HG03280 (cell line): Measurements from ENCODE around the gene MAN2B2.

Experiments used
- ATAC-seq: cut with Tn5 transposase; IDR thresholded peaks from one replicate; pipeline ENCODE4 v1.9.1; 2021; ENCODE audit warnings: mild to moderate bottlenecking, moderate library complexity; ENCODE audit not compliant: unreplicated experiment

MAN2B2 gene

DNA sequence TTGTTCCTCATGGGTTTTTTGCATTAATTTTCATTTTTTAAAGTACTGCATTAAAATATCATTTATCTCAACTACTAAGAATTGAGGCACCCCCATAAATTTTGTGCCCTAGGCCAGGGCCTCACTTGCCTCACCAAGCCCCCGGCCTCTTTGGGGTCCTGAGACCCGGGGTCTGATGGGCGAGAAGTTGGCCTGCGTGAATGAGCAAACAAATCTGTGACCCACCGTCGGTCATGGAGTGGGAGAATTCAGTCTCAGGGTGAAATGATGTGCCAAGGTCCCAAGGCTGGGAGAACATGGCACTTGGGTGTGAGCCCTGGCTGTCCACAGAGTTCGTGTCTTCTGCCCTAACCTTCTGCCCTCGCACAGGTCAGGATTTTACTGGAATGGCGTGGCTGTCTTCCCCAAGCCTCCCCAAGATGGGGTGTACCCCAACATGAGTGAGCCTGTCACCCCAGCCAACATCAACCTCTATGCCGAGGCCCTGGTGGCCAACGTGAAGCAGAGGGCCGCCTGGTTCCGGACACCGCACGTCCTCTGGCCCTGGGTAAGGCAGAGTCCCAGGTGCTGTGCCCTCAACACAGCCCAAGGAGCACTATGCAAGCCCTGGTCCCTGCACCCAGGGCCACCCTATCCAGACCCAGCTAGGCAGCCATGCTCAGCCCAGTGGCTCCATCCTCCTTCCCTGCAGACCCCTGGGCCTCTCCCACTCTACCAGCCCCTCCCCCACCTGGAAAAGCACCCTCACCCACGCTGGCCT is 18.0 kb downstream of the MAN2B2 start:
- ATAC-seq, result no peak

DNA sequence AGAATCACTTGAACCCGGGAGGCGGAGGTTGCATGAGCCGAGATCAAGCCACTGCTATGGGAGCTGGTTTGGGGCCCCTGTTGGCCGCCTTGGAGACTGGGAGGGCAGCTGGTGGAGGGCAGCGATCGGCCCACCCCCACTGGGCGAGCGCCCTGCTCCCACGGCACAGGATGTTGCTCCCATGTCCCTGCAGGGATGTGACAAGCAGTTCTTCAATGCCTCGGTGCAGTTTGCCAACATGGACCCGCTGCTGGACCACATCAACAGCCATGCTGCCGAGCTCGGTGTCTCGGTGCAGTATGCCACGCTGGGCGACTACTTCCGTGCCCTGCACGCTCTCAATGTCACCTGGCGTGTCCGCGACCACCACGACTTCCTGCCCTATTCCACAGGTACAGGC is 19.4 kb downstream of the MAN2B2 start:
- ATAC-seq, result no peak

DNA sequence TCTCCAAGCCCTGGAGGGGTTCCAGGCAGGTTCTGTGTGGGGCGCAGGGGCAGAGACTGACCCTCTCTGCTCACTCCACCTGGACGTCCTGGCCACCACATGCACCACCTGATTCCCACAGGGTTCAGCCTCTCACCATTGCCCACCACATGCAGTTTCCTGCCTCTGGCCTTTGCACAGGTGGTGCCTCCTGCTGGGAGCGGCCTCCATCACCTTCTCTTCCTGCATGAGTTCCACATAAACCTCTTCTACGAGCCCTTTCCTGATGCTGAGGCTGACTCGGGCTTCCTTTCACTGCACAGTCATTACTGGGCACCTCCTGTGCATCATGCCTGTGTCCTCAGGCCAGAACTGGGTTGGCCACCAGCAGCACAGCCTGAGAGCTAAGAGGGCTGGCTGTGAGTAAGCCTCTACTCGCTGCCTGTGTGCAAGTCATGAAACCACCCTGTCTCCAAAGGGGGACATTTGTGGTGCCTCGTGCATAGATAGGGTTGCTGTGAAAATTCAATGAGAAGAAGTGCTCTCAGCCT is 19.9 kb downstream of the MAN2B2 start:
- ATAC-seq, result no peak

DNA sequence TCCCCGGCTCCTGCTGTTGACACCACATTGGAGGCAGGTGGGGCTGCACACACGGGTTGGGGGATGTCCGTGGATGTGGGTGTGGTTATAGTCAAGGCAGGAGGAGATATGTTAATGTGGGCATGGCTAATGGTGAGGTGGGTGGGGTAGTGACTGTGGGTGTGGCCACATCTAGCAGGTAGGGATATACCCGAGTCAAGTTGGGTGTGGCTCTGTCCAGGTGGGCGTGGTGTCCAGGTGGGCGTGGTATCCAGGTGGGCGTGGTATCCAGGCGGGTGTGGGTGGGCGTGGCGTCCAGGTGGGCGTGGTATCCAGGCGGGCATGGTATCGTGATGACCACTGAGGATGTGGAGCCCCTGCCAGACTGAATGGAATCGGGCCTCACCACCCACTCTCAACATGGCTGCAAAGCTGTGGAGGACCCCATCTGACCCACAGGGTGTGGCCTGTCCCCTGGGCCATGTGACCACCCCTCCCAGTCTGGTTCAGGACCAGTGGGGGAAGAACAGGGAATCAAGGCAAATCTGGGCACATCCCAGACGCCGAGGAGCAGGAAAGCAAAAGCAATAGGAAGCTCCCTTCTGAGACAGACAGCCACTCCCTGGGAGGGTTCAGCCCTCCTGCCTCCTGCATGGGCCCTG is 21.0 kb downstream of the MAN2B2 start:
- ATAC-seq, result no peak

DNA sequence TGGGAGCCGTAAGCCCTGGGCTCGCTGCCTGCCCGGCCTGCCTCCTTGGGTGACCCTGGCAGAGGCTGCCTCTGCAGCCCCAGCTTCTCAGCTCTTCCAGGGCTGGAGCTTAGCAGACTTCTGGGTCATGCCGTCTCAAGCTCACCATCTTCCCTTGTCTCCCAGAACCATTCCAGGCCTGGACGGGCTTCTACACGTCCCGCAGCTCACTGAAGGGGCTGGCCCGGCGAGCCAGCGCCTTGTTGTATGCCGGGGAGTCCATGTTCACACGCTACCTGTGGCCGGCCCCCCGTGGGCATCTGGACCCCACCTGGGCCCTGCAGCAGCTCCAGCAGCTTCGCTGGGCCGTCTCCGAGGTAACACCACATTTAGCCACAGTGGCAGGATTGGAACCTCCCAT is 22.0 kb downstream of the MAN2B2 start:
- no peak for ATAC-seq

DNA sequence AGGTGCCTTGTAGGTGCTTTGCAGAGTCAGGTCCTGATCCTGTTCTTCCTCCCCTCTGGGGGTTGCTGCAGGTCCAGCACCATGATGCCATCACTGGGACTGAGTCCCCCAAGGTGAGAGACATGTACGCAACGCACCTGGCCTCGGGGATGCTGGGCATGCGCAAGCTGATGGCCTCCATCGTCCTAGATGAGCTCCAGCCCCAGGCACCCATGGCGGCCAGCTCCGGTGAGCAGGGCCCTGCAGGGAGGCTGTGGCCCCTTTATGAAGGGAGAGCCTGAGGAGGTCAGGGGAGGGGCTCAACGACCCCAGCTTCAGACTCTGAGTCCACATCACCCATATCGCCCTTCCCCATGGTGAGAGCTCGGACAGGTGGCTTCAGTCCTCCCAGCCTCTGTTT is 23.1 kb downstream of the MAN2B2 start:
- ATAC-seq, result no peak

DNA sequence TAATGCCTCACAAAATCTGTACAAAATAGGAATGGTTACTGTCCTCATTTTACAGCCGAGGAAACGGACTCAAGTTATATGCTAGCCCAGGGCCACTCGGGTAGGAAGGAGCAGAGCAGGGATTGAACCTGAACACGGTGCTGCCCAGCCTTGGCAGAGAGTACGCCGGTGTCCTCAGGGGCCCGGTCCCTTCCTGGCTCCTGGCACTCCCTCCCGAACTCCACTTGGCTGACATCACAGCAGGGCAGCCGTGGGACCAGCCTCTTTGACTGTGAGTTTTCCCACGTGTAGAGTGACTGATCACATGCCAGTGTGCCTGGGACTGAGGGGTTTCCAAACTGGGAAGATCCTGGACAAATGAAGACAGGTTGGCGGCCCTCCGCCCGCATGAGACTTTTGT is 23.7 kb downstream of the MAN2B2 start:
- ATAC-seq, result no peak

DNA sequence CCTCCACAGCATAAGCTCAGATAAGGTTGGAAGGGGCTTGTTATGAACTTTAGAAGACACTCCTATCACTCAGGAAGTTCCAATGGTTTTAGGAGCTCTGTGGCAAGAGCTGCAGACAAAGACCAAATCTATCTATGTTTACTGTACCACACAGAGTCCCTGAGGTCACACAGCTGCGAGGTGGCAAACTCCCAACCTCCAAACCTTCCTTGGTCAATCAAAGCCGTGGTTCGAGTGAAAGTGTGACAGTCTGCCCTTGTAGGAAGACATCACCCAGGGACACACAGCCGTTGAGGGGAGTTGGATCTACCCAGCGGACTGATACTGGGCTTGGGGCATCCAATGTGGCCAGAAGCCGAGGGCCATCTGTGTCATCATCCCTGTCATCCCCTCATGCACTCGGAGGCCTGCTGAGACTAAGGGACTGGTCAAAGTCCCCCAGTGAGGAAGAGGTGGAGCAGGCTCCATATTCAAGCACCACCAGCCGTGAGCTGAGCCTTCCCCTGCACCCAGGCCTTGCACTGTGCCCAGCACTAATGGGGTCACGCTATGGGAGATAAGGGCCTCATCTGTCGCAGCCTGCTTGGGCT is 26.8 kb downstream of the MAN2B2 start:
- no peak for ATAC-seq

DNA sequence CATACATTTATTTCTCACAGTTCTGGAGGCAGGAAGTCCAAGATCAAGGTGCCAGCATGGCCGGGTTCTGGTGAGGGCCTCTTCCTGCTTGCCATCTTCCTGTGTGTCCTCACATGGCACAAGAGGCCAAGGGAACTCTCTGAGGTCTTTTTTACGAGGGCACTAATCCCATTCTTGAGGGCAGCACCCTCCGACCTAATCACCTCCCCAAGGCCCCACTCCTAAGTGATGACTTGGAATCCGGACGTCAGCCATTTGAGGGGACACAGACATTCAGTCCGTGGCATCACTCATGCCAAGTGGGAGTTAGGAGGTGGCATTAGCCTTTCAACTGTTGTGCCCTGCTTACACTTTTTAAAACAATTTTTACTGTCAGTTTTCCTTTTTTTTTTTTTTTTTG is 27.3 kb downstream of the MAN2B2 start:
- no peak for ATAC-seq

DNA sequence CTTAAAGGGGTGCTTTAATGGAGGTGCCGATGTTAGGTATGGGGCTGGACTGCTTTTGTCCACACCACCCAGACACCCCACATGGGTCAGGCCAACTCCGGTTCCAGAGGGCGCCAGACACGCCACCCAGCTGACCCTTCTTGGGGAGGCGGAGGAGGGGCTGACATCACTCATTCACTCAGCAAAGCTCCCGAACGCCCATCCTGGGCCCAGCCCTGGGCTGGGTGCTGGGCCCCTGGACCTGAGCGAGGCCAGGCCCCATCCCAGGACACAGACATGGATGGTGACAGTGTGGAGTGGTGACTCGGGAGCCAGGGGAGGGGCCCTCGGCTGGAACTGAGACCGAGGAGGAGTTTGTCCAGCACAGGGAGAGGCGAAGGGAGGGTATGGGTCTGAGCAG is 28.1 kb downstream of the MAN2B2 start:
- no peak for ATAC-seq

DNA sequence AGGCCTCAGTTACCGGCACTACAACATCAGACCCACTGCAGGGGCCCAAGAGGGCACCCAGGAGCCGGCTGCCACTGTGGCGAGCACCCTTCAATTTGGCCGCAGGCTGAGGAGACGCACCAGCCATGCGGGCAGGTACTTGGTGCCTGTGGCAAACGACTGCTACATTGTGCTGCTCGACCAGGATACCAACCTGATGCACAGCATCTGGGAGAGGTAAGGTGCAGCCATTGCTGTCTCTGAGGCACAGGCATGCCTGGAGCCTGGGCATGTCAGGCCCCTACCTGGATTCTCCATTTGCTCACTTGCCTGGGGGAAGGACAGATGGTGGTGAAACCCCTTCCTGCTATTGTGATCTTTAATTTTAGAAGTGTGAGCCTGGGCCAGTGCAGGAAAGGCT is 30.1 kb downstream of the MAN2B2 start:
- ATAC-seq, result no peak

DNA sequence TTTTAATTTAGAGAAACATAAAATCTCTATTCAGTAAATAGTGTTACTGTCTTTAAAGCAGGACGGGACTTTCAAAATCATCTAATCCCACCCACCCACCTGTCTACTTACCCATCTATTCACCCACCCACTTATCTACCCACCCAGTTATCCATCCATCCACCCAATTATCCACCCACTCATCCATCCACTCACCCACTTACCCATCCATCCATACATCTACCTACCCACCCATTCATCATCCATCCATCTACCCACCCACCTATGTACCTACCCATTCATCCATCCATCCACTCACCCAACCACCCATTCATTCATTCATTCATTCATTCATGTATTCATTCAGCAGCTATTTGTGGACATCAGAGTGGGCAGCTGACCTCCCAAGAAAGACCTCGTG is 30.6 kb downstream of the MAN2B2 start:
- ATAC-seq, result no peak

DNA sequence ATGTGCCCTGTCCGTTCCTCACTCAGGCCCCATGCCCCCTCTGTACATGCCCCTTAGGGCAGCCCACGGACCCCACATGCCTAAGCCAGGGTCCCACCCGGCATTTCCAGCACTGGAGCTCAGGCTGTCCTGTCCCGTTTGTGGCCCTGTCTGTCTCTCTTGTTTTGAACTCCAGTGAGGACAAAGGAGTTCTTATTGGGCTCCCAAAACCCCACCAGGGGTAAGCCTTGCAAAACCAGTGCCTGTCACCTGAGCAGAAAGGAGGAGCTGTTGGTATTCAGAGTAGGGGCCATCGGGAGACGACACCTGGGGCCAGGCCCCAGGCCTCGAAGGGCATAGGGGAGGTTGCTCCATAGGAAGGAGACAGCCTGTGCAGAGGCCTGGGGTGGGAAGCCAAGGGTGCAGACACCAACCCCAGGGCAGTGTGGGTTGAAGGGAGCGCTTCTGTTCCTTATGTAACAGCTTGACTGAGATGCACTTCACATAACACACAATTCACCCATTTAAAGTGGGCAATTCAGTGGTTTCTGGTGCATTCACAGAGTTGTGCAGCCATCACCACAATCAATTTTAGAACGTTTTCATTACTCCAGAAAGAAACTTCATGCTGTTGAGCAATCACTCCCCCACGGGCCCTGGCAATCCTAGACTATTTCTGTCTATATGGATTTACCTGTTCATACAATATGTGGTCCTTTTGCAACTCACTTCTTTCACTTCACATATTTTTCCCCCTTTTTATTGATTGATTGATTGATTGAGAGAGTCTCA is 31.7 kb downstream of the MAN2B2 start:
- ATAC-seq, result no peak

DNA sequence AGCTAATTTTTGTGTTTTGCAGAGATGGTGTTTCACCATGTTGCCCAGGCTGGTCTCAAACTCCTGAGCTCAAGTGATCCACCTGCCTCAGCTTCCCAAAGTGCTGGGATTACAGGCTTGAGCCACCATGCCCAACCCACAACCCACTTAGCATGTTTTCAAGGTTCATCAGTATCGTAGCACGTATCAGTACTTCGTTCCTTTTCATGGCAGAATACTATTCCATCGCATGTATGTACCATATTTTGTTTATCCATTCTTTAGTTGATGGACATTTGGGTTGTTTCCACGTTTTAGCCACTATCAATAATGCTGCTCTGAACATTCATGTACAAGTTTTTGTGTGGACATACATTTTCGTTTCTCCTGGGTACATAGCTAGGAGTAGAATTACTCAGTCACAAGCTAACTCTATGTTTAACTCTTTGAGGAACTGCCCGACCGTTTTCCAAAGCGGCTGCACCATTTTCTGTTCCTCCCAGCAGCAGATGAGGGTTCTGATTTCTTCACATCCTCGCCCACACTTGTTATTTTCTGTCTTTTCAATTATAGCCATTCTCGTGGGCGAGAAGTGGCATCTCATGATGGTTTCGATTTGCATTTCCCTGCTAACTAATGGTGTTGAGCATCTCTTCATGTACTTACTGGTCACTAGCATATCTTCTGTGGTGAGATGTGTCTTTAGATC is 32.5 kb downstream of the MAN2B2 start:
- ATAC-seq, result no peak

DNA sequence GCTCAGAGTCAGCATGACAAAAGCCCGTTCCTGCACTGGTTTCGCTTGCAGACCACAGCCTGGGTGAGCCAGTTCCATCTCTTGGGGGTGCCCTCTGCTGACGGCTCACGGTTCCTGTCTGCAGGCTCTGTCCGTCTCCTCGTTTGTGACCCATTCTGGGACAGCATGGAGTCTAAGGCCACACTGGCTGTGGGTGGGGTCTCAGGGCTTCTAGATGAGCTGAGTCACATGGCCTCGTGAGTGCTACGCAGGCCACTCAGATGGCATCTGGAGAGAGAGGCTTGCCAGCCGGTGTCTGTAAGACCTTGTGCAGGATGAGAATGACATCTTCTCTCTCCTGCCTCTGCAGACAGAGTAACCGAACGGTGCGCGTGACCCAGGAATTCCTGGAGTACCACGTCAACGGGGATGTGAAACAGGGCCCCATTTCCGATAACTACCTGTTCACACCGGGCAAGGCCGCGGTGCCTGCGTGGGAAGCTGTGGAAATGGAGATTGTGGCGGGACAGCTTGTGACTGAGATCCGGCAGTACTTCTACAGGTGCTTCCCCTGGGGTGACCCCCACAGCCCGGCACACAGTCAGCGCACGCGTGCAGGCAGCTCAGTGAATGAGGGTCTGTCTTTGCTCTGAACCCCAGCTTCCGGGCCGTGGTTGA is 33.9 kb downstream of the MAN2B2 start:
- ATAC-seq, result no peak

DNA sequence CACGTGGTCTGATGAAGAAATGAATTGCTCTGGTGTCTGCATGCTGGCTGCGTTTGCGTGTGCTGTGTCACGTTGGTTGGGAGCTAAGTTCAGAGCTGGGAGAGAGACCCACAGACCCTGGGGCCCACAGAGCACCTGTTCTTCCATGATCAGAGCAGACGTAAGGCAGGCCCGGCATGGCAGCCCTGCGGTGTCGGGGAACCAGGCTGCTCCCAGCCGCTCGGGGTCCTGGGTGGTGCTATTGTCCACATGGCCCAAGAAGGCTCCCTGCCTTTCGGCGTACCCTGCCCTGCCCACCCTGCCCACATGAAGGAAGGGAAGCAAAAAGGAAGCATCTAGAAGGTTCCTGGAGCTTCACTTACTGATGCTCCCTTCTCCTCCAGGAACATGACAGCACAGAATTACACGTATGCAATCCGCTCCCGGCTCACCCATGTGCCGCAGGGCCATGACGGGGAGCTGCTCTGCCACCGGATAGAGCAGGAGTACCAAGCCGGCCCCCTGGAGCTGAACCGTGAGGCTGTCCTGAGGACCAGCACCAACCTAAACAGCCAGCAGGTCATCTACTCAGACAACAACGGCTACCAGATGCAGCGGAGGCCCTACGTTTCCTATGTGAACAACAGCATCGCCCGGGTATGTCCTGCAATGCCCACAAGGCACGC is 34.6 kb downstream of the MAN2B2 start:
- ATAC-seq, result no peak

DNA sequence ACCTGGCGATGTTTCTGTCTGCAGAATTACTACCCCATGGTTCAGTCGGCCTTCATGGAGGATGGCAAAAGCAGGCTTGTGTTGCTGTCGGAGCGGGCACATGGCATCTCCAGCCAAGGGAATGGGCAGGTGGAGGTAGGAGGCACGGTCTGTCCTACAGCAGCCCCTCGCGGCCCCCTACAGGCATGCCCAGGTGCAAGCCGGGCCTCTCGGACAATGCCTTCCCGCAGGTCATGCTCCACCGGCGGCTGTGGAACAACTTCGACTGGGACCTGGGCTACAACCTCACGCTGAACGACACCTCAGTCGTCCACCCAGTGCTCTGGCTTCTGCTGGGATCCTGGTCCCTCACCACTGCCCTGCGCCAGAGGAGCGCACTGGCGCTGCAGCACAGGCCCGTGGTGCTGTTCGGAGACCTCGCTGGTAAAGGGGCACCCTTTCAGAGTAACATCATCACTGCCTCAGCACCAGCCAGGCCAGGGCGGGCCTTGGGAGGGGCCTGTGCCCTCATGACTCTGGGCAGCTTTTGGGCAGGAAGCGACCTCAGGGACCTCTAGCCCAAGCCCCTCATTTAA is 36.0 kb downstream of the MAN2B2 start:
- no peak for ATAC-seq

DNA sequence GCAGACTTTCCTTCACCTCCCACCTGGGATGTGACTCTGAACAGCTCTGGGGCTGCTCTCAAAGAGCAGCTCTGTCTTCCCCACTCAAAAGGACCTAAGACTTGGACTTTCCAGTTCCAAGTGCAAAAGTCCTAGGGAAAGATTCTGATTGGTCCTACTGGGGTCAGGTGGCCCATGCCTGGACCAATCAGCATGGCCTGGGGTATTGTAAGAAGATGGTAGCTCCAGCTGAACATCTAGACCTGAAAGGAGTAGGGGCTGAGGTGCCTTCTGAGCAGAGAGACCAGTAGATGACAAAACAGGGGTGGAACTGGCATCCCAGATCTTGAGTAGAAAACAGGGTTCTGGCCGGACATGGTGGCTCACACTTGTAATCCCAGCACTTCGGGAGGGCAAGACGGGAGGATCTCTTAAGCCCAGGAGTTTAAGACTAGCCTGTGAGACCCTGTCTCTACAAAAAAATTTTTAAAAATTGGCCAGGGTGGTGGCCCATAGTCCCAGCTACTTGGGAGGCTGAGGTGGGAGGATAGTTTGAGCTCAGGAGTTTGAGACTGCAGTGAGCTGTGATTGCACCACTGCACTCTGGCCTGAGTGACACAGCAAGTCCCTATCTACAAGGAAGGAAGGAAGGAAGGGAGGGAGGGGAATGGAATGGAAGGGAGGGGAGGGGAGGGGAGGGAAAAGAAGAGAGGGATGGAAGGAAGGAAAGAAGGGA is 38.1 kb downstream of the MAN2B2 start:
- ATAC-seq, result no peak
